Central memory CD4-positive, alpha-beta T cell (primary cell): ENCODE results near the gene NOS1.

Source experiments
- DNase-seq: peaks from one replicate; pipeline ENCODE4 v3.0.0; 2022

Gene NOS1

GRCh38 chr12:117166107-117166506, 195.3 kb downstream of the NOS1 start:
- no peak for DNase-seq

GRCh38 chr12:117165342-117165741, 196.1 kb downstream of the NOS1 start:
- no peak for DNase-seq

GRCh38 chr12:117162633-117163032, 198.8 kb downstream of the NOS1 start:
- DNase-seq: no peak

- DNase-seq: no peak
Measured at GRCh38 chr12:117162167-117162539, 199.3 kb downstream of the NOS1 start.

- DNase-seq: no peak
Measured at GRCh38 chr12:117161460-117162166, 199.8 kb downstream of the NOS1 start.

DNA sequence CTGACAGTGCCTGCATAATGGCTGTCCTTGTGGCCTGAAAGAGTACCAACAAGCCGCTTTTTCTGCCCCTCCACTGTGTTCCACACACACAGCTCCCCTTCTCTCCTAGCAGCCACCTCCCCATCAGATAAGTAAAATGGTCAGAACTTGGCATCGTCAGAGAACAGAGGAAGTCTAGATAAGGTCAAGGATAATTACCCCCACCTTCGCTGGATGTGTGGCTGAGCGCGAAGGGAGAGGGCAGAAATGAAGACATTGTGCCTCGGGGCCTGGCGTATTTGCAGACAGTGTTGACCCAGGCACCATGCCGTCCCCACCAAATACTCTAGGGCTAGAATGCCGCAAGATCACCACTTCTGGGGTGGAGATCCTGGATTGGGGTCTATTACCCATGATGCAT, 201.8 kb downstream of the NOS1 start:
- DNase-seq: no peak

DNA sequence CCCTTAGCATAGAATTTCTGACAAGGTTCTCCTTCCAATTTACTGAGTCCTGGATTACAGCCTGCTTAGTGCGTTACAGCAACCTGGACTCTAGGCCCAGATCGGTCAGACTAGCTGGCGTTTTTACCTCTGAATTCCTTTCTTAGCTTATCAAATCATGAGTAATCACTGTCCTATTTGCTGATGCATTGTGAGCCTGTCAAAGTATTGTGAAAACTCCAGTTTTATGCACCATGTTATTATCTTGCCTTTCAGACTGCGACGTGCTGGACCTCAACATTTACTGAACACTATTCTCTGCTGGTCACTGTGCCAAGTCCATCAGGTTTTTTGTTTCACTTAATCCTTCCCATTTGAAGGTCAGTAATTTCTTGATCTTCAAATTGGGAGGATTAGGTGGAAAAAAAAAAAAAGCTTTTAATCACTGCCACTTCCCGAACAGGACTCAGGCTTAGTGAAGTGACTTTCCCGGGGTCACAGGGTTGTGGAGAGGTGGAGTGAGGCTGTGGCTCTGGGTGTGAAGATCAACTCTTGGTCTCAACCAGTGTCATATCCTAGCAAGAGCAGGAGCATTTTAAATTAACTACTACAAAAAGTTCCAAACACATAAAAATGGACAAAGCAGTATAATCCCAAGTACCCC, 202.4 kb downstream of the NOS1 start:
- DNase-seq: no peak
